Kidney (tissue), 14 donors: ENCODE results near the gene ZMYND8. TPM values are rescaled to one million over a fixed set of nuclear protein-coding genes. Genes with fewer than 3 reads are reported as not detected.
A peak's percentile ranks its signal among the peaks of the same experiment; 100 is the strongest.

Source experiments
- DNase-seq, 5 donors: peaks; one replicate each; pipeline ENCODE4 v3.0.0-alpha.2; 2013 to 2020
- FAIRE-seq: peaks from 2 replicates; lab custom pipeline; 2012; peaks lifted over from hg19 to GRCh38; lab: Jason Lieb, UNC
- H3K27ac ChIP-seq, 2 donors: one replicate each; pipeline ENCODE4 v1.7.0; 2013; ENCODE audit warnings: low read depth in 2 of 2, low read length in 2 of 2, inconsistent platforms in 1 of 2
- H3K27me3 ChIP-seq: one replicate; pipeline ENCODE4 v1.7.1; 2013; ENCODE audit warnings: low read length, inconsistent platforms; ENCODE audit not compliant: control insufficient read depth, insufficient read depth
- H3K36me3 ChIP-seq, 3 donors: one replicate each; pipeline versions ENCODE4 v1.7.0 to v1.7.1; 2013; ENCODE audit warnings: low read length in 3 of 3, control low read depth in 1 of 3, inconsistent platforms in 1 of 3; ENCODE audit not compliant: insufficient read depth in 3 of 3, control insufficient read depth in 2 of 3
- H3K4me1 ChIP-seq, 3 donors: one replicate each; pipeline versions ENCODE4 v1.7.0 to v1.7.1; 2013; ENCODE audit warnings: low read length in 3 of 3, inconsistent platforms in 1 of 3, low read depth in 1 of 3; ENCODE audit not compliant: control insufficient read depth in 2 of 3, insufficient read depth in 2 of 3
- H3K4me3 ChIP-seq, 3 donors: one replicate each; pipeline versions ENCODE4 v1.7.0 to v1.8.1; 2013; ENCODE audit warnings: low read length in 3 of 3, control low read depth in 1 of 3, inconsistent platforms in 1 of 3
- H3K9ac ChIP-seq, 3 donors: one replicate each; pipeline versions ENCODE4 v1.7.0 to v1.7.1; 2013; ENCODE audit warnings: low read length in 3 of 3, control low read depth in 1 of 3, inconsistent platforms in 1 of 3
- H3K9me3 ChIP-seq, 3 donors: one replicate each; pipeline versions ENCODE4 v1.7.0 to v1.7.1; 2013; ENCODE audit warnings: low read length in 3 of 3, control low read depth in 1 of 3, inconsistent platforms in 1 of 3; ENCODE audit not compliant: control insufficient read depth in 2 of 3, insufficient read depth in 1 of 3
- intact Hi-C: fragments of 100-400 bp; cut with DNase I; formaldehyde crosslinking; loops from one replicate; pipeline ENCODE4 v1.11.1; 2022
- polyA plus RNA-seq: library from polyadenylated mRNA; stranded (reverse); fragments of 350-450 nt; fragmentation: Illumina TruSeq; extraction: RNeasy Lipid Tissue Mini Kit (QIAGEN cat#74804); gene quantifications from one replicate; pipeline ENCODE4 v1.2.3, GENCODE V29; 2014; ENCODE audit warnings: low read depth, low replicate concordance; ENCODE audit not compliant: insufficient read depth
- total RNA-seq: library from RNA; stranded (reverse); fragmentation: NEBNext Ultra II Directional; extraction: Animal tissue kit (Norgen Biotek cat#: 25700); gene quantifications from one replicate; pipeline ENCODE4 v1.2.1, GENCODE V29; 2021
- TF ChIP-seq, protein P1 (sequence below): IDR thresholded peaks from 3 replicates; pipeline ENCODE4 v1.5.1; 2012; ENCODE audit warnings: mild to moderate bottlenecking, moderate library complexity, borderline replicate concordance; ENCODE audit not compliant: insufficient read depth; ENCODE audit errors: extremely low read depth
- donor health status: control.
- donor health status: control.
- donor health status: control.
- donor health status: control.
- donor health status: control.
- donor health status: DM: yes; HTN: yes; CAD: no.
- donor health status: Normal renal cell carcinoma (clear cell type).

Gene ZMYND8
- total and polyA plus RNA-seq, 2 donors from 2014 or later, result 10.5 to 37.5 TPM

DNA sequence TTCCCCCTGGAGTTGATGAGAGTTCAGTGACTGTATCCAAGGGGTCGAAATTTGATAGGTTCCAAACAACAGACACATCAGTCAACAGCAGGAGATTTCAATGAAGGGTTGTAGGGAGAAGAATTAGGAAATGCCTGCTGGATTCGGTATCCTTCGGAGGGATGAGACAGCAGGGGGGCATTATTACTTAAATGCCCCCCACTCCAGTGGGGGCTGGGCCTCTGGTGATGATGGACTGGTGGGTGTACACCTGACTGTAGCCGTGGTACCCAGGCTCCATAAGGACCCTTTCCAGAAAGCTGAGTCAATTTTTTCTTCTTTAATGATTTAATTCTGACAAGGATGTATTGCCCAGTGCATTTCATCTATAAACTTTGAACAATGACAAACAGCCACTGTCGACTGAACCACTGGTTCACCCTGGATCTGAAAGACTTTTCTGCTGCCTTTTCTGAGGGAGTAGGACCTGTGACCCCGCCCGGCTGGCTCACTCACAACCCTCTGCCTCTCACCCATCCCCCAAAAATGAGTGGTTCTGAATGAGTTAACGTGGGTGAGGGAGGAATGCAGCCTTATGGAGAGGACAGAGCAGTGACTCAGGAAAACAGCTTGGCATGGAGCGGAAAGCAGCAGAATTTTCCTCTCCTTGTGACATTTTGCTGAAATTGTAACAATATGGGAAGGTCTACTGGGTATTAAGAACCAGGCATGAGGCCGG is 41.0 kb downstream of the ZMYND8 start:
- TF ChIP-seq, protein P1, sequence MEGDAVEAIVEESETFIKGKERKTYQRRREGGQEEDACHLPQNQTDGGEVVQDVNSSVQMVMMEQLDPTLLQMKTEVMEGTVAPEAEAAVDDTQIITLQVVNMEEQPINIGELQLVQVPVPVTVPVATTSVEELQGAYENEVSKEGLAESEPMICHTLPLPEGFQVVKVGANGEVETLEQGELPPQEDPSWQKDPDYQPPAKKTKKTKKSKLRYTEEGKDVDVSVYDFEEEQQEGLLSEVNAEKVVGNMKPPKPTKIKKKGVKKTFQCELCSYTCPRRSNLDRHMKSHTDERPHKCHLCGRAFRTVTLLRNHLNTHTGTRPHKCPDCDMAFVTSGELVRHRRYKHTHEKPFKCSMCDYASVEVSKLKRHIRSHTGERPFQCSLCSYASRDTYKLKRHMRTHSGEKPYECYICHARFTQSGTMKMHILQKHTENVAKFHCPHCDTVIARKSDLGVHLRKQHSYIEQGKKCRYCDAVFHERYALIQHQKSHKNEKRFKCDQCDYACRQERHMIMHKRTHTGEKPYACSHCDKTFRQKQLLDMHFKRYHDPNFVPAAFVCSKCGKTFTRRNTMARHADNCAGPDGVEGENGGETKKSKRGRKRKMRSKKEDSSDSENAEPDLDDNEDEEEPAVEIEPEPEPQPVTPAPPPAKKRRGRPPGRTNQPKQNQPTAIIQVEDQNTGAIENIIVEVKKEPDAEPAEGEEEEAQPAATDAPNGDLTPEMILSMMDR, result no peak
- H3K27ac ChIP-seq, result peak overlapping the region; percentile 81 to 93
- H3K27me3 ChIP-seq, result no peaks in the 10 kb centered on the region
- H3K36me3 ChIP-seq, result peaks cover 0 to 3% (median 0%) of the 10 kb centered on the region in 3 donors
- H3K9ac ChIP-seq, result peak overlapping the region in 2 of 3 donors; percentile 5 to 59
- DNase-seq (peak in 3 of 5 donors; percentile 40 to 85 (median 81)), FAIRE-seq (no peak)
- H3K9me3 ChIP-seq, result no peaks in the 10 kb centered on the region
- intact Hi-C loops, result loop anchor here (10.0 kb wide), 1 partner anchor 49 kb away; no protein-coding TSS in a partner anchor
- H3K4me3 ChIP-seq, result no peak overlapping the region
- H3K4me1 ChIP-seq, result peaks cover 28 to 56% (median 51%) of the 10 kb centered on the region in 3 donors

DNA sequence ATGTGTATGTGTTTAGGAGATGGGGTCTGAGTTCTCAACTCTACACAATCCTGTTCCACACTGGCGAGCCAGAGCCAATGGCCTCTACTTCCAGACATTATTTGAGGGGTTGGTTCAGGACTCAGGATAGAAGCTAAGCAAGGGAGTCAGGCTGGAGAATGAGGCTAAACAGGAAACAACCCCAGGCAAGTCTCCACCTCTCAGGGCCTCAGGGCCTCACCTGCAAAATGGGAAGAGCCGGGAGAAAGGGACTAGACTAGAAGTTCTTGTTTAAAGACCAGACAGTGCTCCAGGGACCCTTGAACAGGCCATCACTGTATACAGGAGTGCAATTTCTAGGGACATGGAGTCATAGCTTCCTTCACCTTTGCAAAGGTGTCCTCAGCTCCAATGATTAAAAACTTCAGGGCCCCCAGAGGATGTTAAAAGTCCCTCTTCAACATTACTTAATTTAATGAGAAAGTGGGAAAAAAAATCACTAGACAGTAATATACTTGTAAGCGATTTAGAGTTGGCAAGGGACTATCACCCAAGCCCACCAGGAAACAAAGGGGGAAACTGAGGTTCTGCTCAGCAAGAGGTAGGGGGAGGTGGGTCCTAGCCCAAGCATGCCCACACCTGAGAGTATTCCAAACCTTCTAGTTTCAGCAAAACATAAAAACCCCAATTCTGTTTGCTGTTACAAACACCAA is 41.7 kb downstream of the ZMYND8 start:
- TF ChIP-seq, protein P1, result no peak
- FAIRE-seq, result no peak
- Histone ChIP-seq H3K36me3 (peaks cover 0 to 3% (median 0%) of the 10 kb centered on the region in 3 donors), H3K9ac (peak overlapping the region in 1 of 3 donors; percentile 59), H3K9me3 (no peaks in the 10 kb centered on the region), H3K4me1 (peaks cover 25 to 50% (median 45%) of the 10 kb centered on the region in 3 donors), H3K4me3 (no peak overlapping the region), H3K27me3 (no peaks in the 10 kb centered on the region), H3K27ac (peak overlapping the region; percentile 81 to 93)
- no peak for DNase-seq
- intact Hi-C loops, result loop anchor here (10.0 kb wide), 1 partner anchor 50 kb away; no protein-coding TSS in a partner anchor

DNA sequence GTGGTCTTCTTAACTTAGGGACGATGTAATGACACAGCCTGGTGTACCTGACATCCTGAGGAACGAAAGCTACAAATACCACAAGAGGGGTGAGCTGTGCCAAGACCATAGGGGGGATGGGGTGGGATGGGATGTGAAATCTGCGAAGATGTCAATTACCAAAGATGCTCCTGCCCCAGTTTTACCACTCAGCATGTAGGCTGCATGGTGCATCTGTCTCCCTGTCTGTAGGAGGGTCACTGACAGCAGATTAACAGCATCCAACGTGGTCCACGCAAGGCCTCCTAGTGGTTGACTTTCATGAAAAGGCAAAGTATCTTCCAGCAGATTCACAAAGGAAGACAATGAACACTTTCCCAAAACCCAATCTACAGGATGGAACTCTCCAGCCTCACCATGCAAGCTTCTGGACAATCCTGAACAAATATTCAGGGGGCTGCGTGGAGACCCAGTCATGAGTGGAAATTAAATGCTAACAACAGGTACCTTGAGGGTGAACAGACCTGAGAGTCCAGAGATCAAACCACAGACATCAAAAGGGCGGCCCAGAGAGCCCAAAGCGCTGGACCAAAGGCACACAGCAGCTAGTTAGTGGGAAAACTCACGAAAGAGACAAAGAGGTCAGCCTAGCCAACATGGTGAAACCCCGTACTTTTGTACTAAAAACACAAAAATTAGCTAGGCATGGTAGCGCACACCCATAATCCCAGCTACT is 44.4 kb downstream of the ZMYND8 start:
- intact Hi-C loops, result loop anchor here (10.0 kb wide), 1 partner anchor 53 kb away; no protein-coding TSS in a partner anchor
- Histone ChIP-seq H3K27ac (peak overlapping the region in 1 of 2 donors; percentile 55), H3K9me3 (no peaks in the 10 kb centered on the region), H3K9ac (no peak overlapping the region), H3K27me3 (no peaks in the 10 kb centered on the region), H3K4me1 (peaks cover 8 to 26% (median 18%) of the 10 kb centered on the region in 3 donors), H3K36me3 (peaks cover 0 to 9% (median 3%) of the 10 kb centered on the region in 3 donors), H3K4me3 (no peak overlapping the region)
- TF ChIP-seq, protein P1, result no peak
- no peak for FAIRE-seq
- no peak for DNase-seq
